Keratinocyte (primary cell): ENCODE results near the gene MICAL2. TPM values are rescaled to one million over a fixed set of nuclear protein-coding genes. Genes with fewer than 3 reads are reported as not detected.
A peak's percentile ranks its signal among the peaks of the same experiment; 100 is the strongest.

Experiments used
- DNase-seq: peaks from one replicate; pipeline ENCODE4 v3.0.0-alpha.2; 2011; ENCODE audit warnings: low read depth, missing footprints, low spot score
- FAIRE-seq: peaks from 2 replicates; lab custom pipeline; 2011; peaks lifted over from hg19 to GRCh38; lab: Jason Lieb, UNC
- H2AFZ ChIP-seq: 2 replicates; pipeline ENCODE4 v1.6.0; 2012; ENCODE audit warnings: low read length, control low read depth, inconsistent platforms; ENCODE audit not compliant: control insufficient read depth
- H3K27ac ChIP-seq: 2 replicates; pipeline ENCODE4 v1.5.1; 2011; ENCODE audit warnings: low read length; ENCODE audit not compliant: control insufficient read depth, insufficient read depth
- H3K27me3 ChIP-seq: 3 replicates; pipeline ENCODE4 v1.6.0; 2011; ENCODE audit warnings: low read length; ENCODE audit not compliant: control insufficient read depth, insufficient read depth; ENCODE audit errors: extremely low read depth
- H3K36me3 ChIP-seq, 2 experiments: 2 replicates in 1 of 2; 3 replicates in 1 of 2; pipeline ENCODE4 v1.5.1; 2011; ENCODE audit warnings: low read length in 2 of 2, mild to moderate bottlenecking in 1 of 2; ENCODE audit not compliant: control insufficient read depth in 2 of 2, insufficient read depth in 2 of 2; ENCODE audit errors: extremely low read depth in 1 of 2
- H3K4me1 ChIP-seq: 3 replicates; pipeline ENCODE4 v1.5.1; 2011; ENCODE audit warnings: low read length; ENCODE audit not compliant: control insufficient read depth, insufficient read depth; ENCODE audit errors: extremely low read depth
- H3K4me2 ChIP-seq: 3 replicates; pipeline ENCODE4 v1.6.0; 2011; ENCODE audit warnings: low read depth, low read length; ENCODE audit not compliant: control insufficient read depth, insufficient read depth; ENCODE audit errors: extremely low read depth
- H3K4me3 ChIP-seq, 3 experiments: fragments of 200-600 bp in 1 of 3; sonication (generic) in 1 of 3; 2 replicates in 2 of 3; 3 replicates in 1 of 3; pipeline ENCODE4 v1.5.1; 2011 to 2016; ENCODE audit warnings: low read length in 3 of 3, mild to moderate bottlenecking in 3 of 3, control low read depth in 2 of 3, inconsistent platforms in 1 of 3, low read depth in 1 of 3, mixed read lengths in 1 of 3, mixed run types in 1 of 3, moderate library complexity in 1 of 3; ENCODE audit not compliant: control insufficient read depth in 2 of 3, insufficient read depth in 2 of 3; ENCODE audit errors: extremely low read depth in 1 of 3
- H3K79me2 ChIP-seq: 2 replicates; pipeline ENCODE4 v1.6.0; 2012; ENCODE audit warnings: low read length; ENCODE audit not compliant: control insufficient read depth, insufficient read depth
- H3K9ac ChIP-seq: 3 replicates; pipeline ENCODE4 v1.6.0; 2011; ENCODE audit warnings: low read length; ENCODE audit not compliant: control insufficient read depth, insufficient read depth; ENCODE audit errors: extremely low read depth
- H3K9me1 ChIP-seq: 3 replicates; pipeline ENCODE4 v1.6.0; 2011; ENCODE audit warnings: low read length; ENCODE audit not compliant: control insufficient read depth, insufficient read depth; ENCODE audit errors: extremely low read depth
- H3K9me3 ChIP-seq: 2 replicates; pipeline ENCODE4 v1.5.1; 2012; ENCODE audit warnings: low read depth, low read length; ENCODE audit not compliant: control insufficient read depth
- H4K20me1 ChIP-seq: 3 replicates; pipeline ENCODE4 v1.6.0; 2011; ENCODE audit warnings: low read length; ENCODE audit not compliant: control insufficient read depth, insufficient read depth; ENCODE audit errors: extremely low read depth
- EZH2 ChIP-seq: IDR thresholded peaks from one replicate; pipeline ENCODE4 v1.6.1; 2012; ENCODE audit warnings: inconsistent platforms, mild to moderate bottlenecking, low read length, moderate library complexity
- dilution Hi-C: fragments of 300-500 bp; cut with MboI; formaldehyde crosslinking; loops from one replicate; pipeline ENCODE4 v1.7.0; 2020; ENCODE audit warnings: low sequenced_read_pairs; ENCODE audit not compliant: extremely low pct_ligation_motif_present
- polyA plus RNA-seq, 5 experiments: library from polyadenylated mRNA; depleted of rRNA in 3 of 5; stranded (reverse) in 3 of 5; stranded (forward) in 1 of 5; unstranded in 1 of 5; fragments of >200 nt; gene quantifications; 1 replicate in 1 of 5; 2 replicates in 3 of 5; 3 replicates in 1 of 5; pipeline versions ENCODE4 v1.2.1 to v1.2.3, GENCODE V29; 2011 to 2012; ENCODE audit warnings: missing spikeins in 2 of 5, low read depth in 1 of 5, low replicate concordance in 1 of 5
- TF ChIP-seq, protein P1 (sequence below), 3 experiments: IDR thresholded peaks in 1 of 3; conservative IDR thresholded peaks in 1 of 3; optimal IDR thresholded peaks in 1 of 3; 2 replicates in 2 of 3; 3 replicates in 1 of 3; pipeline versions ENCODE3 to v1.5.1; 2011; ENCODE audit warnings: low read length in 3 of 3, mild to moderate bottlenecking in 3 of 3, moderate library complexity in 2 of 3, control low read depth in 1 of 3, inconsistent platforms in 1 of 3; ENCODE audit not compliant: insufficient read depth in 2 of 3; ENCODE audit errors: extremely low read depth in 1 of 3

Gene MICAL2
- polyA plus RNA-seq, 1 donor (not counting 4 experiments of a cell fraction or from before 2014, with no cell fraction given), result 83.9 TPM

DNA sequence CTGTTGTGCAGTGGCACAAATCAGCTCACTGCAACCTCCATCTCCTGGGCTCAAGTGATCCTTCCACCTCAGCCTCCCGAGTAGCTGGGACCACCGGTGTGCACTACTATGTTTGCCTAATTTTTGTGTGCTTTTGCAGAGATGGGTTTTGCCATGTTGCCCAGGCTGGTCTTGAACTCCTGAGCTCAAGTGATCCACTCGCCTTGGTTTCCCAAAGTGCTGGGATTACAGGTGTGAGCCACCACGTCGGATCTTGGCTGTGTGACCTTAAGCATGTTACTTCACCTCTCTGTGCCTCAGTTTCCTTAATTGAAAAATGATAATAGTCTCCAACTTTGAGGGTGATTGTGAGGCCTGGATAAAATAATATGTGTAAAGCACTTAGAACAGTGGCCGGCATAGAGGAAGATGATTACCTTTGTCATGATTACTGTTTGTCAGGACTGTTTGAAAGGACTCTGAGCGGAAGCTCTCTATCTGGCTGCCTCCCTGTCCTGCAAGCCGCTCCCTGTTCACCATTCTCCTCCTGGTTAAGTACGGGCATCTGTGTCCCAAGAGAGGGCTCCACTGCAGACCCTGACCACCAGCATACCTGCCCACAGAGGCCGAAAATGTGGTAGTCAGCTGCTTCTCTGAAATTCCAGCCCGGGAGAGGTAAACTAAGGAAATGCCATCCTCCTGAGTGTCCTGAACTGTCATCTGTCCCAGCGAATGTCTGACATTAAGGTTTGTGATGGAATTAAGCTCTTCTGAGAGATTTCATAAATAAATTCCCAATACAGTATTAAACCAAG lies 73.6 kb downstream of the MICAL2 start:
- dilution Hi-C loops, result no loop called here
- H4K20me1 ChIP-seq, result no peaks in the 10 kb centered on the region

GRCh38 chr11:12184699-12185098 lies 74.3 kb downstream of the MICAL2 start:
- Histone ChIP-seq H2AFZ (no peak overlapping the region), H3K27ac (peak overlapping the region; percentile 22), H3K9ac (no peak overlapping the region), H3K27me3 (no peaks in the 10 kb centered on the region), H3K4me1 (peaks cover 74% of the 10 kb centered on the region), H3K79me2 (peaks cover 63% of the 10 kb centered on the region), H3K9me3 (no peaks in the 10 kb centered on the region), H3K4me3 (no peak overlapping the region), H3K4me2 (no peak overlapping the region), H3K9me1 (no peaks in the 10 kb centered on the region), H4K20me1 (no peaks in the 10 kb centered on the region), H3K36me3 (peaks cover 12 to 43% of the 10 kb centered on the region in 2 experiments)
- dilution Hi-C loops, result no loop called here
- TF ChIP-seq, protein P1, sequence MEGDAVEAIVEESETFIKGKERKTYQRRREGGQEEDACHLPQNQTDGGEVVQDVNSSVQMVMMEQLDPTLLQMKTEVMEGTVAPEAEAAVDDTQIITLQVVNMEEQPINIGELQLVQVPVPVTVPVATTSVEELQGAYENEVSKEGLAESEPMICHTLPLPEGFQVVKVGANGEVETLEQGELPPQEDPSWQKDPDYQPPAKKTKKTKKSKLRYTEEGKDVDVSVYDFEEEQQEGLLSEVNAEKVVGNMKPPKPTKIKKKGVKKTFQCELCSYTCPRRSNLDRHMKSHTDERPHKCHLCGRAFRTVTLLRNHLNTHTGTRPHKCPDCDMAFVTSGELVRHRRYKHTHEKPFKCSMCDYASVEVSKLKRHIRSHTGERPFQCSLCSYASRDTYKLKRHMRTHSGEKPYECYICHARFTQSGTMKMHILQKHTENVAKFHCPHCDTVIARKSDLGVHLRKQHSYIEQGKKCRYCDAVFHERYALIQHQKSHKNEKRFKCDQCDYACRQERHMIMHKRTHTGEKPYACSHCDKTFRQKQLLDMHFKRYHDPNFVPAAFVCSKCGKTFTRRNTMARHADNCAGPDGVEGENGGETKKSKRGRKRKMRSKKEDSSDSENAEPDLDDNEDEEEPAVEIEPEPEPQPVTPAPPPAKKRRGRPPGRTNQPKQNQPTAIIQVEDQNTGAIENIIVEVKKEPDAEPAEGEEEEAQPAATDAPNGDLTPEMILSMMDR (optimal IDR thresholded peaks at IDR 0.05 in 1 of 3, IDR thresholded peaks at IDR 0.05 in 1 of 3, conservative IDR thresholded peaks at IDR 0.05 in 1 of 3; ENCODE audit: extremely low read depth in 1 of 3, insufficient read depth in 2 of 3, low read length in 3 of 3), result no peak
- no peak for TF ChIP-seq EZH2
- FAIRE-seq (no peak), DNase-seq (no peak)

More for the DNA sequence above, 73.6 kb downstream of the MICAL2 start:
- H3K9me1 ChIP-seq, result no peaks in the 10 kb centered on the region
- H2AFZ ChIP-seq, result no peak overlapping the region
- H3K9ac ChIP-seq, result peak overlapping the region; percentile 26
- H3K9me3 ChIP-seq, result no peaks in the 10 kb centered on the region
- H3K27me3 ChIP-seq, result no peaks in the 10 kb centered on the region
- no peak for DNase-seq
- TF ChIP-seq EZH2, result no peak
- TF ChIP-seq, protein P1 (optimal IDR thresholded peaks at IDR 0.05 in 1 of 3, IDR thresholded peaks at IDR 0.05 in 1 of 3, conservative IDR thresholded peaks at IDR 0.05 in 1 of 3; ENCODE audit: extremely low read depth in 1 of 3, insufficient read depth in 2 of 3, low read length in 3 of 3), result no peak
- H3K4me3 ChIP-seq, result no peak overlapping the region
- peaks cover 12 to 42% of the 10 kb centered on the region in 2 experiments for H3K36me3 ChIP-seq
- H3K79me2 ChIP-seq, result peaks cover 70% of the 10 kb centered on the region
- no peak for FAIRE-seq
- H3K4me2 ChIP-seq, result no peak overlapping the region
- peak overlapping the region; percentile 98 for H3K27ac ChIP-seq
- H3K4me1 ChIP-seq, result peaks cover 74% of the 10 kb centered on the region
